ENCODE measurements around the gene TCEA3. TPM values are rescaled to one million over a fixed set of nuclear protein-coding genes. Genes with fewer than 3 reads are reported as not detected.

Gene TCEA3
- total RNA-seq, 1 experiment from 2014 or later: 0.37 TPM

DNA sequence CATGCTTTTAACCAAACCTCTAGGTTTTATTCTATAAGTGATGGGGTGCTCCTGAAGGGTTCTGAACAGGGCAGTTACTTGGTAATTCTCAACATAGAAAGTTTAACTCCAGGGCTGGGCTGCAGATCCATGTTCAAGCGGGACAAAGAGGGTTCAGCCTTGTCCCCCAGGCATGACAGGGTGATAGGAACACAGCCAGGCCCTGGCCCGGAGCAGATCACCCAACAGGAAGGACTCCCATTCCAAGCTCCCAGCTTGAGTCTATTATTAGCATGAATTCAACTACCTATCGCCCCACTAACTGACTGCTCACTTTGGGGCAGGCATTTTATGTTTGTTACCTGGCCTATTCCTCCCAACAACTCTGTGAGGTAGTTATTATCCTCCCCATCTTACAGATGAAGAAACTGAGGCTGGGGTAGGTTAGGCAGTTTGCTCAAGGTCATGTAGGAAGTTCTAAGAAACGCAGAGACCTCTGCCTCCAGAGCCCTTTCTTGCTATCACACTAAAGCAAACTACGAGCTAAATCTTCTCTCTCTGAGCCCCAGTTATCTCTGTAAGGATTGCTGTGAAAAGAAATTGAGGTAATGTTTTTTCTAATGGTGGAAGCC, 44.9 kb upstream of the TCEA3 start:
- H3K36me3 Mint-ChIP-seq: no peaks in the 10 kb centered on the region
- no peak for ATAC-seq
- POLR2A ChIA-PET: no interaction called here

DNA sequence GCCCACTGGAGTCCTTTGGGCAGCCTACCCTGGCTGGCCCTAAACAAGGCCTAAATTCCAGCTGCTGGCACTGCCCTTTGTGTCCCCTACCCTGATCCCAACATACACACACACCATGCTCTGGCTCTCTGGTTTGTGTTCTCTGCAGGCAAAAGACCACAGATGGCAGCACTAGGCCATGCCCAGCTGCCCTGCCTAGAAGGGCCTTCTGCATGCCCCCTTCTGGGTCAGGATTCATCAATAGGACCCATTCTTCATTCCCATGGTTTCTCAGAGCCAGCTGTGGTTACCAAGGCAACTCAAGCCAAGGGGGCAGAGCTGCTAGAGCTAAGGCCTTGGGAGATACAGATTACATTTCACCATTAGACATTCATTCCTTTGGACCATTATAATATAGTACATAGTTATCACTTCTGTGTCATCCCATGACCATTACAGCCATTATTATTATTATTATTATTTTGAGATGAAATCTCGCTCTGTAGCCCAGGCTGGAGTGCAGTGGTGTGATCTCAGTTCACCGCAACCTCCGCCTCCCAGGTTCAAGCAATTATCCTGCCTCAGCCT, 42.0 kb upstream of the TCEA3 start:
- H3K27ac Mint-ChIP-seq: no peak overlapping the region
- 0 out of 2 replicates have a peak, but pooled peaks cover 3% of the 10 kb centered on the region for H3K4me1 Mint-ChIP-seq
- ChIA-PET POLR2A (no interaction called here), CTCF (interaction anchor here (1.3 to 1.9 kb wide), 2 partner anchors 30 to 73 kb away, joined by 3 to 8 read pairs; no protein-coding TSS in a partner anchor)
- H3K4me3 Mint-ChIP-seq: no peak overlapping the region
- no peak for DNase-seq (ENCODE audit: low spot score)
- no peaks in the 10 kb centered on the region for H3K9me3 Mint-ChIP-seq
- no peak for ATAC-seq
- TF ChIP-seq, protein P1, sequence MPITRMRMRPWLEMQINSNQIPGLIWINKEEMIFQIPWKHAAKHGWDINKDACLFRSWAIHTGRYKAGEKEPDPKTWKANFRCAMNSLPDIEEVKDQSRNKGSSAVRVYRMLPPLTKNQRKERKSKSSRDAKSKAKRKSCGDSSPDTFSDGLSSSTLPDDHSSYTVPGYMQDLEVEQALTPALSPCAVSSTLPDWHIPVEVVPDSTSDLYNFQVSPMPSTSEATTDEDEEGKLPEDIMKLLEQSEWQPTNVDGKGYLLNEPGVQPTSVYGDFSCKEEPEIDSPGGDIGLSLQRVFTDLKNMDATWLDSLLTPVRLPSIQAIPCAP (CRISPR knock-in tag; IDR thresholded peaks at IDR 0.05): no peak
- TF ChIP-seq, protein P2, sequence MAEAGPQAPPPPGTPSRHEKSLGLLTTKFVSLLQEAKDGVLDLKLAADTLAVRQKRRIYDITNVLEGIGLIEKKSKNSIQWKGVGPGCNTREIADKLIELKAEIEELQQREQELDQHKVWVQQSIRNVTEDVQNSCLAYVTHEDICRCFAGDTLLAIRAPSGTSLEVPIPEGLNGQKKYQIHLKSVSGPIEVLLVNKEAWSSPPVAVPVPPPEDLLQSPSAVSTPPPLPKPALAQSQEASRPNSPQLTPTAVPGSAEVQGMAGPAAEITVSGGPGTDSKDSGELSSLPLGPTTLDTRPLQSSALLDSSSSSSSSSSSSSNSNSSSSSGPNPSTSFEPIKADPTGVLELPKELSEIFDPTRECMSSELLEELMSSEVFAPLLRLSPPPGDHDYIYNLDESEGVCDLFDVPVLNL (CRISPR knock-in tag; IDR thresholded peaks at IDR 0.05; ENCODE audit: borderline replicate concordance, low read depth): no peak
- TF ChIP-seq SMAD3 (CRISPR knock-in tag; IDR thresholded peaks at IDR 0.05; ENCODE audit: borderline replicate concordance) (no peak), ZBTB21 (CRISPR knock-in tag; IDR thresholded peaks at IDR 0.05; ENCODE audit: borderline replicate concordance) (no peak), NR2C2 (CRISPR knock-in tag; IDR thresholded peaks at IDR 0.05) (no peak), ZNF219 (CRISPR knock-in tag; IDR thresholded peaks at IDR 0.05; ENCODE audit: borderline replicate concordance) (no peak), ETV6 (CRISPR knock-in tag; IDR thresholded peaks at IDR 0.05) (no peak), GABPB1 (CRISPR knock-in tag; IDR thresholded peaks at IDR 0.05) (no peak), OVOL2 (CRISPR knock-in tag; IDR thresholded peaks at IDR 0.05; ENCODE audit: borderline replicate concordance) (no peak), ZNF671 (CRISPR knock-in tag; IDR thresholded peaks at IDR 0.05) (no peak)
- TF ChIP-seq, protein P3, sequence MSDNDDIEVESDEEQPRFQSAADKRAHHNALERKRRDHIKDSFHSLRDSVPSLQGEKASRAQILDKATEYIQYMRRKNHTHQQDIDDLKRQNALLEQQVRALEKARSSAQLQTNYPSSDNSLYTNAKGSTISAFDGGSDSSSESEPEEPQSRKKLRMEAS (CRISPR knock-in tag; IDR thresholded peaks at IDR 0.05): no peak
- TF ChIP-seq, protein P4, sequence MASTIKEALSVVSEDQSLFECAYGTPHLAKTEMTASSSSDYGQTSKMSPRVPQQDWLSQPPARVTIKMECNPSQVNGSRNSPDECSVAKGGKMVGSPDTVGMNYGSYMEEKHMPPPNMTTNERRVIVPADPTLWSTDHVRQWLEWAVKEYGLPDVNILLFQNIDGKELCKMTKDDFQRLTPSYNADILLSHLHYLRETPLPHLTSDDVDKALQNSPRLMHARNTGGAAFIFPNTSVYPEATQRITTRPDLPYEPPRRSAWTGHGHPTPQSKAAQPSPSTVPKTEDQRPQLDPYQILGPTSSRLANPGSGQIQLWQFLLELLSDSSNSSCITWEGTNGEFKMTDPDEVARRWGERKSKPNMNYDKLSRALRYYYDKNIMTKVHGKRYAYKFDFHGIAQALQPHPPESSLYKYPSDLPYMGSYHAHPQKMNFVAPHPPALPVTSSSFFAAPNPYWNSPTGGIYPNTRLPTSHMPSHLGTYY (CRISPR knock-in tag; IDR thresholded peaks at IDR 0.05): no peak
- H3K27me3 Mint-ChIP-seq (ENCODE audit: low read depth): no peaks in the 10 kb centered on the region
- no peaks in the 10 kb centered on the region for H3K36me3 Mint-ChIP-seq

More for the DNA sequence above, 44.9 kb upstream of the TCEA3 start:
- CTCF ChIA-PET: no interaction called here
- Mint-ChIP-seq H3K4me3 (no peak overlapping the region), H3K9me3 (no peaks in the 10 kb centered on the region), H3K4me1 (0 out of 2 replicates have a peak, but pooled peaks cover 7% of the 10 kb centered on the region), H3K27me3 (ENCODE audit: low read depth) (no peaks in the 10 kb centered on the region), H3K27ac (no peak overlapping the region)
- DNase-seq (ENCODE audit: low spot score): no peak
- TF ChIP-seq EMX1 (CRISPR knock-in tag; IDR thresholded peaks at IDR 0.05) (no peak), HMGA2 (CRISPR knock-in tag; IDR thresholded peaks at IDR 0.05) (no peak), SMAD4 (CRISPR knock-in tag; IDR thresholded peaks at IDR 0.05) (no peak)

DNA sequence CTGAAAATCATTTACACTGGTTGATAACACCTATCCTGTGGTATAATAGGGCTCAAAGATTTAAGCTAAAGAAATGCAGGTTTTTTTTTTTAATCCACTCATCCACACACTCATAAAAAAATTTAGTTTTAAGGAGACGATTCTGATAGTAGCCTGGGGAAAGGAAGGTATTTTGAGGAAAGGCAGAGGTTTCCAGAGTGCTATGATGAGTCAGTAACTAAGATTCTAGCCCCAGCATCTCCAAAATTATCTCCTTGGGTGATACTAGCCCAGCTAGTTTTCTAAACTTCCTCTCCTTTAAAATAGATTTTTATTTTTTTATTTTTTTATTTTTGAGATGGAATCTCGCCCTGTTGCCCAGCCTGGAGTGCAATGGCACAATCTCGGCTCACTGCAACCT, 38.7 kb upstream of the TCEA3 start:
- Mint-ChIP-seq H3K9me3 (no peaks in the 10 kb centered on the region), H3K36me3 (0 out of 2 replicates have a peak, but pooled peaks cover 3% of the 10 kb centered on the region), H3K4me3 (no peak overlapping the region), H3K27ac (no peak overlapping the region), H3K27me3 (ENCODE audit: low read depth) (no peaks in the 10 kb centered on the region), H3K4me1 (peaks cover 6% of the 10 kb centered on the region)
- DNase-seq (ENCODE audit: low spot score) (no peak), ATAC-seq (no peak)
- ChIA-PET POLR2A (no interaction called here), CTCF (no interaction called here)
- TF ChIP-seq HMGA2 (CRISPR knock-in tag; IDR thresholded peaks at IDR 0.05) (no peak), CREM (CRISPR knock-in tag; IDR thresholded peaks at IDR 0.05) (no peak), MYBL2 (CRISPR knock-in tag; IDR thresholded peaks at IDR 0.05) (no peak), ZNF121 (CRISPR knock-in tag; IDR thresholded peaks at IDR 0.05) (no peak), MXD4 (CRISPR knock-in tag; IDR thresholded peaks at IDR 0.05; ENCODE audit: borderline replicate concordance) (no peak), FOXP1 (CRISPR knock-in tag; IDR thresholded peaks at IDR 0.05; ENCODE audit: borderline replicate concordance) (no peak)
- TF ChIP-seq, protein P5, sequence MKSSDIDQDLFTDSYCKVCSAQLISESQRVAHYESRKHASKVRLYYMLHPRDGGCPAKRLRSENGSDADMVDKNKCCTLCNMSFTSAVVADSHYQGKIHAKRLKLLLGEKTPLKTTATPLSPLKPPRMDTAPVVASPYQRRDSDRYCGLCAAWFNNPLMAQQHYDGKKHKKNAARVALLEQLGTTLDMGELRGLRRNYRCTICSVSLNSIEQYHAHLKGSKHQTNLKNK (CRISPR knock-in tag; IDR thresholded peaks at IDR 0.05): no peak
- TF ChIP-seq, protein P6, sequence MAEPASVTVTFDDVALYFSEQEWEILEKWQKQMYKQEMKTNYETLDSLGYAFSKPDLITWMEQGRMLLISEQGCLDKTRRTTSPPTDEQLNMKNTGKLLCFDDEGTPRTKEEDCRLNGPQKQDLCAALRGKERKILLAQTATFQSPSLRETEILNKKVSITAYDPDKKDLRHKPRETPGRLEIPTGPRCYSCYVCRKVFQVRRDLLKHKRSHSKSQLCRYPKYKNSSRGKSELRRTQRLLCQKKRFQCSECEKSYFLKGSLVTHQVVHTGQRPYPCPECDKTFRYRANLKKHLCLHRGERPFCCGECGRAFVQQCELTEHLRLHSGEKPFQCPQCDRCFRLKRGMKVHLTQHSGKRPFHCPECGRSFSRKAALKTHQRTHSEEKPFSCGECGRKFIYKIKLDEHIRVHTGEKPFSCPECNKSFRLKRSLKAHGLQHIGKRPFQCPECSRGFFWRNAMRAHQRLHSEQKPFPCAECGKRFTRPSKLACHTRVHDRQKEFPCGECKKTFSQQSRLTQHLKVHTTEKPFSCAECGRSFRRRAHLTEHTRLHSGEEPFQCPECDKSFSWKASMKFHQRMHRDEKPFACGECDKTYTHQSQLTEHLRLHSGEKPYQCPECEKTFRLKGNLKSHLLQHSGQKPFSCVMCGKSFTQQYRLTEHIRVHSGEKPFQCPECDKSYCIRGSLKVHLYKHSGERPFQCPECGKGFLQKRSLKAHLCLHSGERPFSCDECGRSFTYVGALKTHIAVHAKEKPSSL (CRISPR knock-in tag; conservative IDR thresholded peaks at IDR 0.05): no peak
- TF ChIP-seq, protein P7, sequence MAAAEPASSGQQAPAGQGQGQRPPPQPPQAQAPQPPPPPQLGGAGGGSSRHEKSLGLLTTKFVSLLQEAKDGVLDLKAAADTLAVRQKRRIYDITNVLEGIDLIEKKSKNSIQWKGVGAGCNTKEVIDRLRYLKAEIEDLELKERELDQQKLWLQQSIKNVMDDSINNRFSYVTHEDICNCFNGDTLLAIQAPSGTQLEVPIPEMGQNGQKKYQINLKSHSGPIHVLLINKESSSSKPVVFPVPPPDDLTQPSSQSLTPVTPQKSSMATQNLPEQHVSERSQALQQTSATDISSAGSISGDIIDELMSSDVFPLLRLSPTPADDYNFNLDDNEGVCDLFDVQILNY (CRISPR knock-in tag; IDR thresholded peaks at IDR 0.05): no peak
- TF ChIP-seq, protein P2 (CRISPR knock-in tag; IDR thresholded peaks at IDR 0.05; ENCODE audit: borderline replicate concordance, low read depth): no peak
